Measurements from ENCODE around the gene SIKE1. TPM values are rescaled to one million over a fixed set of nuclear protein-coding genes. Genes with fewer than 3 reads are reported as not detected.
A peak's percentile ranks its signal among the peaks of the same experiment; 100 is the strongest.
"Not testable (repeated sequence)": the region's sequence is repeated elsewhere in the genome, so short reads cannot be mapped to it uniquely, and the experiment has no call there.

The SIKE1 gene
- total RNA-seq, 1 donor from 2014 or later = 60.0 TPM

- no peaks in the 10 kb centered on the region for H3K9me3 Mint-ChIP-seq (ENCODE audit: low read depth)
- H3K27ac Mint-ChIP-seq = peak overlapping the region; percentile 99
- peak overlapping the region; percentile 100 for H3K4me3 Mint-ChIP-seq (ENCODE audit: low read depth)
- DNase-seq (ENCODE audit: low spot score, unreplicated experiment) = no peak
- peaks cover 23% of the 10 kb centered on the region for H3K27me3 Mint-ChIP-seq
- peaks cover 9% of the 10 kb centered on the region for H3K4me1 Mint-ChIP-seq (ENCODE audit: low read depth)
- peaks cover 11% of the 10 kb centered on the region for H3K36me3 Mint-ChIP-seq (ENCODE audit: insufficient read depth)
- TF ChIP-seq, protein P1, sequence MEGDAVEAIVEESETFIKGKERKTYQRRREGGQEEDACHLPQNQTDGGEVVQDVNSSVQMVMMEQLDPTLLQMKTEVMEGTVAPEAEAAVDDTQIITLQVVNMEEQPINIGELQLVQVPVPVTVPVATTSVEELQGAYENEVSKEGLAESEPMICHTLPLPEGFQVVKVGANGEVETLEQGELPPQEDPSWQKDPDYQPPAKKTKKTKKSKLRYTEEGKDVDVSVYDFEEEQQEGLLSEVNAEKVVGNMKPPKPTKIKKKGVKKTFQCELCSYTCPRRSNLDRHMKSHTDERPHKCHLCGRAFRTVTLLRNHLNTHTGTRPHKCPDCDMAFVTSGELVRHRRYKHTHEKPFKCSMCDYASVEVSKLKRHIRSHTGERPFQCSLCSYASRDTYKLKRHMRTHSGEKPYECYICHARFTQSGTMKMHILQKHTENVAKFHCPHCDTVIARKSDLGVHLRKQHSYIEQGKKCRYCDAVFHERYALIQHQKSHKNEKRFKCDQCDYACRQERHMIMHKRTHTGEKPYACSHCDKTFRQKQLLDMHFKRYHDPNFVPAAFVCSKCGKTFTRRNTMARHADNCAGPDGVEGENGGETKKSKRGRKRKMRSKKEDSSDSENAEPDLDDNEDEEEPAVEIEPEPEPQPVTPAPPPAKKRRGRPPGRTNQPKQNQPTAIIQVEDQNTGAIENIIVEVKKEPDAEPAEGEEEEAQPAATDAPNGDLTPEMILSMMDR (IDR thresholded peaks at IDR 0.05; ENCODE audit: unreplicated experiment) = no peak
Observed at GRCh38 chr1:114779722-114780121, 763 bp downstream of the SIKE1 start.

DNA sequence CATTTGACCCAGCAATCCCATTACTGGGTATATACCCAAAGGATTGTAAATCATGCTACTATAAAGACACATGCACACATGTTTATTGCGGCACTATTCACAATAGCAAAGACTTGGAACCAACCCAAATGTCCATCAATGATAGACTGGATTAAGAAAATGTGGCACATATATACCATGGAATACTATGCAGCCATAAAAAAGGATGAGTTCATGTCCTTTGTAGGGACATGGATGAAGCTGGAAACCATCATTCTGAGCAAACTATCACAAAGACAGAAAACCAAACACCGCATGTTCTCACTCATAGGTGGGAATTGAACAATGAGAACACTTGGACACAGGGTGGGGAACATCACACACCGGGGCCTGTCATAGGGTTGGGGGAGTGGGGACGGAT is 3.8 kb downstream of the SIKE1 start:
- not testable (repeated sequence) for DNase-seq (ENCODE audit: low spot score, unreplicated experiment); H3K27ac Mint-ChIP-seq; H3K4me1 Mint-ChIP-seq (ENCODE audit: low read depth); H3K4me3 Mint-ChIP-seq (ENCODE audit: low read depth); H3K9me3 Mint-ChIP-seq (ENCODE audit: low read depth); H3K27me3 Mint-ChIP-seq
- peaks cover 14% of the 10 kb centered on the region for H3K36me3 Mint-ChIP-seq (ENCODE audit: insufficient read depth)

DNA sequence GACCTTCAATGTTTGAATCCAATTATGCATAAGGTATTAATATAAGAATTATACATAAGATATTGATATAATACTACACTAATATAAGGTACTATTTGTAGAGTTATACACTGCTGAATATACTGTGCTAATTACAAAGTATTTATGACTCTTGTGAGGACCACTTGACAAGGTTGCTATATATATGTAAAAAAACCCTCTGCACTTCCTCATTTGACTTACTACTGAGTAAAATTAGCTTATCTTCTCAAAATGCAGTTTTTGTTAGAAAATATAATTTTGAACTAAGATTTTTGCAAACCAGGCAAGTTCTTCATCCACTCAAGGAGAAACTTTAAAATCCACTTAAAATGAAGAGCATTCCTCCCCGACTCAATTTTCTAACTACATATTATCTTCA is 8.5 kb downstream of the SIKE1 start:
- Mint-ChIP-seq H3K27ac (no peak overlapping the region), H3K4me3 (ENCODE audit: low read depth) (no peak overlapping the region), H3K9me3 (ENCODE audit: low read depth) (no peaks in the 10 kb centered on the region), H3K4me1 (ENCODE audit: low read depth) (no peaks in the 10 kb centered on the region), H3K36me3 (ENCODE audit: insufficient read depth) (peaks cover 7% of the 10 kb centered on the region), H3K27me3 (no peaks in the 10 kb centered on the region)
- TF ChIP-seq, protein P1 (IDR thresholded peaks at IDR 0.05; ENCODE audit: unreplicated experiment) = no peak
- no peak for DNase-seq (ENCODE audit: low spot score, unreplicated experiment)

DNA sequence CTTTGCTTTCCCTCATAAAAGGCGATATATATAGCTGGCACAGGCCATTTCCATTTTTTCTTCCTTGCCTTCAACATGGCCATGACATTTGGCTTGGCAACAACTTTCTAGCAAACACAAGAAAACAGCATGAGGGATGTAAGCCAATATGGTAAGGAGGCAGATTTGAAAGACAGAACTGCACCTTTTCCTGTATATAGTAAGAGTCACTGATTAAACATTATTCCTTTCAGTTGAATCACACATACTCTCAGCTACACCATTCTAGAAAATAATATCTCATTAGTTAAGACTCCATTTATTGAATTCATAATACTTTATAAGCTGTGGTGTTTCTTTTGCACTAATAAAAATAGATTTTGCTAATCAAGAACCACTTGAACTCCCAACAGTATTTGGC is 9.5 kb downstream of the SIKE1 start:
- H3K9me3 Mint-ChIP-seq (ENCODE audit: low read depth) = no peaks in the 10 kb centered on the region
- DNase-seq (ENCODE audit: low spot score, unreplicated experiment) = no peak
- H3K4me3 Mint-ChIP-seq (ENCODE audit: low read depth) = no peak overlapping the region
- TF ChIP-seq, protein P1 (IDR thresholded peaks at IDR 0.05; ENCODE audit: unreplicated experiment) = no peak
- H3K36me3 Mint-ChIP-seq (ENCODE audit: insufficient read depth) = peaks cover 5% of the 10 kb centered on the region
- no peak overlapping the region for H3K27ac Mint-ChIP-seq
- H3K4me1 Mint-ChIP-seq (ENCODE audit: low read depth) = no peaks in the 10 kb centered on the region
- no peaks in the 10 kb centered on the region for H3K27me3 Mint-ChIP-seq

DNA sequence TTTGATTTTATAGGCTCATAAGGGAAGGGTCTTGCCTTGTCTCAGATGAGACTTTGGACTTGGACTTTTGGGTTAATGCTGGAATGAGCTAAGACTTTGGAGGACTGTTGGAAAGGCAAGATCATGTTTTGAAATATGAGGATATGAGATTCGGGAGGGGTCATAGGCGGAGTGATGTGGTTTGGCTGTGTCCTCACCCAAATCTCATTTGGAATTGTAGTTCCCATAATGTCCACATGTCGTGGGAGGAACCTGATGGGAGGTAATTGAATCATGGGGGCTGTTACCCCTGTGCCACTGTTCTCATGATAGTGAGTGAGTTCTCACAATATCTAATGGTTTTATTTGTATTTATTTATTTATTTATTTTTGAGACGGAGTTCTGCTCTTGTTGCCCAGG is 15.8 kb downstream of the SIKE1 start:
- peaks cover 5% of the 10 kb centered on the region for H3K27me3 Mint-ChIP-seq
- H3K4me1 Mint-ChIP-seq (ENCODE audit: low read depth) = no peaks in the 10 kb centered on the region
- H3K27ac Mint-ChIP-seq = no peak overlapping the region
- no peaks in the 10 kb centered on the region for H3K36me3 Mint-ChIP-seq (ENCODE audit: insufficient read depth)
- TF ChIP-seq, protein P1 (IDR thresholded peaks at IDR 0.05; ENCODE audit: unreplicated experiment) = peak; percentile 27
- H3K9me3 Mint-ChIP-seq (ENCODE audit: low read depth) = peaks cover 2% of the 10 kb centered on the region
- no peak overlapping the region for H3K4me3 Mint-ChIP-seq (ENCODE audit: low read depth)
- no peak for DNase-seq (ENCODE audit: low spot score, unreplicated experiment)

- H3K9me3 Mint-ChIP-seq (ENCODE audit: low read depth) = peaks cover 4% of the 10 kb centered on the region
- DNase-seq (ENCODE audit: low spot score, unreplicated experiment) = no peak
- H3K36me3 Mint-ChIP-seq (ENCODE audit: insufficient read depth) = peaks cover 8% of the 10 kb centered on the region
Observed at GRCh38 chr1:114758256-114758832, 22.1 kb downstream of the SIKE1 start.

More at GRCh38 chr1:114758256-114758832, 22.1 kb downstream of the SIKE1 start:
- Mint-ChIP-seq H3K27ac (peak overlapping the region; percentile 100), H3K27me3 (peaks cover 3% of the 10 kb centered on the region), H3K4me3 (ENCODE audit: low read depth) (peak overlapping the region; percentile 100), H3K4me1 (ENCODE audit: low read depth) (peaks cover 32% of the 10 kb centered on the region)
- TF ChIP-seq, protein P1 (IDR thresholded peaks at IDR 0.05; ENCODE audit: unreplicated experiment) = no peak
